ENCODE measurements around the gene BTBD2. TPM values are rescaled to one million over a fixed set of nuclear protein-coding genes. Genes with fewer than 3 reads are reported as not detected.

The BTBD2 gene
- 45.7 and 76.4 TPM in 2 replicates for total RNA-seq (ENCODE audit: low replicate concordance)

DNA sequence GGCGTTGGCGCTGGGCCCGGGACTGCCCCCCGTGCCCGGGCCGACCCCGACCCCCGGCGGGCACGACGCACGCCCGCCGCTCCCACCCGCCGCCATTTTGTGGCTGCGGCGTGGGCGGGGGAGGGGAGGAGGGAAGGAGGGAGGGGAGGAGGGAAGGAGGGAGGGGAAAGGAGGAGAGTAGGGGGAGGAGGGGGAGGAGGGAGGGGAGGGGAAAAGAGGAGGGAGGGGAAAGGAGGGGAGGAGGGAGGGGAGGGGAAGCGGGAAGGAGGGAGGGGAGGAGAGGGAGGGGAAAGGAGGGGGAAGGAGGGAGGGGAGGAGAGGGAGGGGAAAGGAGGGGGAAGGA, at the start of gene BTBD2:
BTBD2 (minus strand) TSS at position 107 of the 343 bp plus-strand sequence; CDS start at position 96, 11 bp downstream.

GRCh38 chr19:2050991-2051772, 35.7 kb upstream of the BTBD2 start, which contains the start of gene MKNK2:
Gene MKNK2 (minus strand): TSS chr19:2051244. CDS start chr19:2050851, 393 bp downstream.

GRCh38 chr19:1941146-1942077, 74.1 kb downstream of the BTBD2 start, which contains the start of gene CSNK1G2:
Gene CSNK1G2 (plus strand): TSS chr19:1941172. CDS start chr19:1969773, 28,601 bp downstream.

Other genes starting within 250 kb of the BTBD2 start
- 0.82 and 2.0 TPM in 2 replicates for gene ATP8B3, start 203.4 kb downstream of the BTBD2 start, total RNA-seq (ENCODE audit: low replicate concordance)
- gene REXO1, start 167.2 kb downstream of the BTBD2 start, total RNA-seq (ENCODE audit: low replicate concordance) = 2.9 and 4.1 TPM in 2 replicates
- 0.94 and 3.8 TPM in 2 replicates for gene KLF16, start 152.1 kb downstream of the BTBD2 start, total RNA-seq (ENCODE audit: low replicate concordance)
- 101 and 167 TPM in 2 replicates for gene ABHD17A, start 130.2 kb downstream of the BTBD2 start, total RNA-seq (ENCODE audit: low replicate concordance)
- gene ADAT3, start 110.3 kb downstream of the BTBD2 start, total RNA-seq (ENCODE audit: low replicate concordance) = 2.0 and 2.1 TPM in 2 replicates
- gene SCAMP4, start 110.3 kb downstream of the BTBD2 start, total RNA-seq (ENCODE audit: low replicate concordance) = 12.4 and 20.6 TPM in 2 replicates
- gene CSNK1G2, start 74.5 kb downstream of the BTBD2 start, total RNA-seq (ENCODE audit: low replicate concordance) = 81.2 and 81.9 TPM in 2 replicates
- gene MKNK2, start 35.5 kb upstream of the BTBD2 start, total RNA-seq (ENCODE audit: low replicate concordance) = 93.6 and 184 TPM in 2 replicates
- gene MOB3A, start 80.6 kb upstream of the BTBD2 start, total RNA-seq (ENCODE audit: low replicate concordance) = 11.0 and 13.1 TPM in 2 replicates
- 0.90 and 2.1 TPM in 2 replicates for gene IZUMO4, start 81.2 kb upstream of the BTBD2 start, total RNA-seq (ENCODE audit: low replicate concordance)
- 97.0 and 114 TPM in 2 replicates for gene AP3D1, start 135.9 kb upstream of the BTBD2 start, total RNA-seq (ENCODE audit: low replicate concordance)
- gene DOT1L, start 148.2 kb upstream of the BTBD2 start, total RNA-seq (ENCODE audit: low replicate concordance) = 2.7 and 4.7 TPM in 2 replicates
- gene PLEKHJ1, start 220.6 kb upstream of the BTBD2 start, total RNA-seq (ENCODE audit: low replicate concordance) = 26.0 and 68.1 TPM in 2 replicates
- gene SF3A2, start 221.1 kb upstream of the BTBD2 start, total RNA-seq (ENCODE audit: low replicate concordance) = 15.4 and 32.9 TPM in 2 replicates
- 0.12 and 0.38 TPM in 2 replicates for gene AMH, start 233.6 kb upstream of the BTBD2 start, total RNA-seq (ENCODE audit: low replicate concordance)
- not detected in 2 replicates for gene JSRP1, start 240.7 kb upstream of the BTBD2 start, total RNA-seq (ENCODE audit: low replicate concordance)